Effector CD8-positive, alpha-beta T cell (primary cell): ENCODE data around the gene NPM1.
"Not testable (repeated sequence)": the region's sequence is repeated elsewhere in the genome, so short reads cannot be mapped to it uniquely, and the experiment has no call there.

ENCODE experiments used
- DNase-seq: peaks from one replicate; lab custom pipeline; 2025; lab: John Stamatoyannopoulos, UW

Gene NPM1

DNA sequence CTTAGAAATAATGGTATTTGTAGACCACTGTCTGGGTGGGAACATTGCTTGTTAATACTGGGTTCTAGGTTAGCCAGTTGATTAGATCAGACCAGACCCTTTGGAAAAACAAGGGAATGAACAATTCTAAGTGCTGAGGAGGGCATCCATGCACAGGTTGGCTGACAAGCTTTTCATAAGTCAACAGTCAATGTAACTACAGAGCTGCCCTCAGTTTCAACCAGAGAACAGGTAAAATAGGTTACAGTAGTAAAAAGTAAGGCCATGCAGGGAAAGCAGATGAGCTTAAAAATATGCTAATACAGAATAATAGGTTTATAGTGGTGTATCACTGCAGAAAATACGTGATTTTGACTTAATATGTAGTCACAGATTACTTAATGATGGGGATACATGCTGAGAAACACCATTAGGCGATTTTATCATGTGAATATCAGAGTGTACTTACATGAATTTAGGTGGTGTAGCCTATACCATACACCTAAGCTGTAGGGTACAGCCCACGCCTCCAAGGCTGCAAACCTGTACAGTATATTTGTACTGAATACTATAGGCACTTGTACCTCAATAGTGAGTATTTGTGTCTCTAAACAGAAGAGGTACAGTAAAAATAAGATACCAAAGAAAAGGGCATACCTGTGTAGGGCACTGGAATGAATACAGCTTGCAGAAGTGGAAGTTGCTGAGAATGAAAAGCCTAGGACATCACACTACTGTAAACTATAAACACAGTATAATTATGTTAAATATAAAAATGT lies 25.7 kb downstream of the NPM1 start:
- no peak for DNase-seq

DNA sequence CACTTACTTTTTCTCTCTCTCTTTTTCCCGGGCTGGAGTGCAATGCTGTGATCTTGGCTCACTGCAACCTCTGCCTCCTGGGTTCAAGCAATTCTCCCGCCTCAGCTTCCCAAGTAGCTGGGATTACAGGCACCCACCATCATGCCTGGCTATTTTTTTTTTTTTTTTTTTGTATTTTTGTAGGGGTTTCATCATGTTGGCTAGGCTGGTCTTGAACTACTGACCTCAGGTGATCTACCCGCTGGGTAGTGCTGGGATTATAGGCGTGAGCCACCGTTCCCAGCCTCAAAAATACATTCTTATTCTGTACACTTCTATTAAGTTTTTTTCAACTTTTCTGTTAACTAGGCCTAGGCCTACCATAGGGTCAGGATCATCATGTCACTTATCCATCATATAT lies 26.3 kb downstream of the NPM1 start:
- not testable (repeated sequence) for DNase-seq

DNA sequence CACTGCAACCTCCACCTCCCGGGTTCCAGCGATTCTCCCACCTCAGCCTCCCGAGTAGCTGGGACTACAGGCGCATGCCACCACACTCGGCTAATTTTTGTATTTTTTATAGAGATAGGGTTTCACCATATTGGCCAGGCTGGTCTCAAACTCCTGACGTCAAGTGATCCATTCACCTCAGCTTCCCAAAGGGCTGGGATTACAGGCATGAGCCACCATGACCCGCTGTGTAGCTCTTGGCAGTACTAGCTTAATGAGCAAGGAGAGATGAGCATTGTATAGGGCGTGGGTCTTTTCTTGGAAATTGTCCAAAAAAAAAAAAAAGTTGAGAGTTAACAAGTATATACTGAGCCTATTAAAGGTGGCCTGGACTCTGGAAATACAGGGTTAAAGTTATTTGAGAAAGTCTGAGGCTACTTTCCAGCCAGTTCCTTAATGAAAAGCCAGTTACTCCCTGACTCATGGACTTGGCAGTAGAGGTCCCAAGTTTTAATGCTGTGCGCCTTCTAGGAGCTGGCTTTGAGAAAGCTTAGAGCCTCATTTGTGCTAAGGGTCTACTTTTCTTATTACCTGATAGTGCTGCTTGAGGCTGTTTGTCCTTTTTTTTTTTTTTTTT lies 27.6 kb downstream of the NPM1 start:
- DNase-seq, result no peak

DNA sequence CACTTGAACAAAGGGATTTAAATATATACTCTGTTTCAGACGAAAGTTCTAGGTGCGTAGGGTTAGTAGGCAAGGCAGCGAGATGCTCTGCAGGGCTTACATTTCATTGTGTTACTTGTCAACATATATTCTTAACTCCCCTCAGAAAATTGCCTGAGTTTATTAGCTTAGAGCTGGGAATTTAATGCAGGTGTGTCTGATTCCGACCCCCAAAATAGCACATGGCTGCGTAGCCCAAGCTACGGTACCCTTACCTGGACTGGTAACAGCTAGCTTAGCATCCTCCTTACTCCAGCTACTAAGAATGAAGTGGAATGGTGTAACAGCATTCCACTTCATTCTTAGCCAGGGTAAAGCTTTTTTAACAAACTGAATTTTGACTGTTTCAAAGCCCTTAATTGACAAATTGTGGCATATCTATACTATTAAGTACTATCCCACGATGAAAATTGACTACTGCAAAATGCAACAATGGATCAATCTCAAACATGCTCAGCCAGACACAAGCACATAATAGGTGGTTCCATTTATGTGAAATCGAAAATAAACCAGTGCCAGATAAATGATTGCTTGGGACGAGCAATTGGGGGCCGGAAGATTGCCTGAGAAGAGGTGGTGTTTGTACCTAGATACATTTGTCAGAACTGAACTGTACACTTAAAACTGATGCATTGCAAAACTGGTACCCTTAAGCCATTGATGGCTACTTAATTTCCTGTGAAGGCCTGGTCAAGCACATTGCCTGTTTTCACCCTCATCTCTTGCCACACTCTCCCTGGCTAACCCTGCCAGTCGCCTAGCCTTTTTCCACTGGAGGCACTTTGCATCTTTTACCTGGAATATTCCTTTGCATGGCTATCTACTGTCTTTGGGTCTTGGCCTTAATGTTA lies 28.8 kb downstream of the NPM1 start:
- no peak for DNase-seq

DNA sequence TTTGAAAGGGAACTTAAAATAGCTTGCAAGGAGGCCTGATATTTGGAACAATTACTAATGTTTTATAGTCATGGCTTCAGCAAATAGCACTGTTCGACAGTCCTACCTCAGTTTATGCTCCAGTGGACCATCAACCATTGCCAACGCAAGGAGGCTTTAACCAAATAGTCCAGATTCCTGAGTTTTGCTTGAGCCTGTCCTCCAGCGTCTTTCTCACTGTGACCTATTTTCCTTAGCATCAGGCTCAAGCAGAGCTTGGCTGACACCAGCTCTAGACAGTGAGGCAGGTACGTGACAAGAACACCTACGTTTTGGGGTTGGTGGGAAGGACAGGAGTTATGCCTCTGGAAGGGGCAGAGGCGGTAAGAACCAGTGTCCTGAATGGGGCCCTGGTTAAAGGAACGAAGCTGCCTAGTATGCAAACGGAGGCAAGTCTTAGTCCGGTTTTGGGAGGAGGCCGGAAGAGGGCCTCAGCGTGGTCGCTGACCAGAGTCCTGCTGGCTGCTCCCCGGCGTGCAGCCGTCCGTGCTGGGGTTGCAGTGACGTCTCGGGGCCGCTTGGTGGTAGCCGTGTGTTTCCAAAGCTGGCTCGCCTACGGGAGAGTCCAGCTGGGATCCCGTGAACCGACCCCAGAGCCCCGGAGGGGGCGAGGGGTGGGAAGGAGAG lies 30.8 kb downstream of the NPM1 start:
- peak; percentile 10 for DNase-seq

DNA sequence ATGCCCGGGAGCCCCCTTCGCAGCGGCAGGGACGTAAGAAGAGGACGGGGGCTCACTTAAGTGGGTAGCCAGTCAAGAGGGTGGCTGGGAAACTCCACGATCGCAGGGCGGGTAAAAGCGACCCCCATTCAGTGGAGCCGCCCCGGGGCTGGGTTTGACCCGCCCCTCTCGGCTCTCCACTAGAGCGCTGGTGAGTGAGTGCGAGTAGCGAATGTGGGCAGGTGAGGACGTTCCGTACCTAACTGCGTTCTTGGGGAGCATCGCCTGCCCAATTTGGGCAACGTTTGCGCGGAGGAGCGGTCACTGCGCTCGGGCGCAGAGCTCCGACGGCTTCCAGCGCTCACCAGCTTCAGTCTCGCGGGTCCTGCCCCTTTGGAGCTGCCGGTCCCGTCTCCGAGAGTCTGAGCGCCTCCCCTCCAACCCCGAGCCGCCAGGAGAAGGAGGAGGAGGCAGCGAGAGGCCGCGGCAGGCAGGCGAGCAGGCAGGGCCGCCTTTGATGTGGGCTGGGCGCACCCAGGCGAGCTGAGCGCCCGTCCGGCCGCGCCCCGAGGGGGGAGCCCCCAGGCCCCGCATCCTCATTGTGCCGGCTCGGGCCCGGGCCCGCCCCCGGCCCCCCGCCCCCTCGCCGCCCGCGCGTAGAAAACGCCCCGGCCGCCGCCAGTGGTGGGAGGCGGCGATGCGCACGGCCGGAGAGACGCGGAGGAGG lies 31.5 kb downstream of the NPM1 start, which contains the start of gene FGF18:
FGF18 (plus strand) TSS at position 666 of the 706 bp plus-strand sequence. CDS start 553 bp downstream, outside the sequence.
- peak; percentile 15 for DNase-seq

DNA sequence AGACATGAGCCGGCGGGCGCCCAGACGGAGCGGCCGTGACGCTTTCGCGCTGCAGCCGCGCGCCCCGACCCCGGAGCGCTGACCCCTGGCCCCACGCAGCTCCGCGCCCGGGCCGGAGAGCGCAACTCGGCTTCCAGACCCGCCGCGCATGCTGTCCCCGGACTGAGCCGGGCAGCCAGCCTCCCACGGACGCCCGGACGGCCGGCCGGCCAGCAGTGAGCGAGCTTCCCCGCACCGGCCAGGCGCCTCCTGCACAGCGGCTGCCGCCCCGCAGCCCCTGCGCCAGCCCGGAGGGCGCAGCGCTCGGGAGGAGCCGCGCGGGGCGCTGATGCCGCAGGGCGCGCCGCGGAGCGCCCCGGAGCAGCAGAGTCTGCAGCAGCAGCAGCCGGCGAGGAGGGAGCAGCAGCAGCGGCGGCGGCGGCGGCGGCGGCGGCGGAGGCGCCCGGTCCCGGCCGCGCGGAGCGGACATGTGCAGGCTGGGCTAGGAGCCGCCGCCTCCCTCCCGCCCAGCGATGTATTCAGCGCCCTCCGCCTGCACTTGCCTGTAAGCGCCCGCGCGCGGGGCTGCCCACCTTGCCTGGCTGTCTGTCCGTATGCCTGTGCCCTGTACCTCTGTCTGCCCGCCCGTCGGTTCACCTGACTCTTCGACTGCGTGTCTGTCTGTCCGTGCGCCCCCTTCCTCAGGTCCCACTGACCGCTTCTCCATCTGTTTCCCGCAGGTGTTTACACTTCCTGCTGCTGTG lies 32.2 kb downstream of the NPM1 start:
- no peak for DNase-seq

DNA sequence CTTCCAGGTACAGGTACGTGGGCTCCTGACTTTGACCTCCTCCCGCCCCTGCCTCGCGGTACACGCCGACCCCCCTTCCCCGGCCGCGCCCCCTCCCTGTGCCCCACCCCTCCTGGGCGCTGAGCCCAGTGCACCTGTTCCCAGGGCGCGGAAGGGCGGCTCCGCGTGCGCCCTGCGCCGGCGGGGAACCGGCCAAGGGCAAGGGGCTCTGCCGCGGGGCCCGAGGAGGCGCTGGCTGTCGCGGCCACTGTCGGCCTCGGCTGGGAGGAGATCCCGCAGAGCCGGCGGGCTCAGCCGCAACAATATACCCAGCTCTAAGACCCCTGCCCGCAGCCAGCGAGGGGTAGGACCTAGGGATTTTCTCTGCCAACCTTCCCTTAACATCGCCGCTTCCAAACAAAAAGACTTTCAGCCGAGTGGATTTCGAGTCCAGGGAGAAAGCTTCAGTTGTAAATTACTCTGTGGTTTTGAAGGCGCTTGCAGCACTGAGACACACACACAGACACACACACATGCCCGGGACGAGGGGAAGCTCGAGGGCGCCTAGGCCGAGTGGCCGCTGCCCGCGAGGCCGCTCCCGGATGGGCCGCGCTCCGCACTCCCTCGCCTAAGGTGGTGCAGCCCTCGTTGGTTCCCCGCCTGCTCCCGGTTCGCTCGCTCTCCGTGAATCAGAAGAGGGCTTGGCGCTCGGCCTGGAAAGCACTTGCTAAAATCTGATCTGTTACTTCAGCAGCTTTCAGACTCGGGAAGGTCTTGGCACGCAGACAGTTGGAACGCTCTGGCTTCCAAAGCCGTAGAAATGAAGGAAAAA lies 33.0 kb downstream of the NPM1 start:
- no peak for DNase-seq

DNA sequence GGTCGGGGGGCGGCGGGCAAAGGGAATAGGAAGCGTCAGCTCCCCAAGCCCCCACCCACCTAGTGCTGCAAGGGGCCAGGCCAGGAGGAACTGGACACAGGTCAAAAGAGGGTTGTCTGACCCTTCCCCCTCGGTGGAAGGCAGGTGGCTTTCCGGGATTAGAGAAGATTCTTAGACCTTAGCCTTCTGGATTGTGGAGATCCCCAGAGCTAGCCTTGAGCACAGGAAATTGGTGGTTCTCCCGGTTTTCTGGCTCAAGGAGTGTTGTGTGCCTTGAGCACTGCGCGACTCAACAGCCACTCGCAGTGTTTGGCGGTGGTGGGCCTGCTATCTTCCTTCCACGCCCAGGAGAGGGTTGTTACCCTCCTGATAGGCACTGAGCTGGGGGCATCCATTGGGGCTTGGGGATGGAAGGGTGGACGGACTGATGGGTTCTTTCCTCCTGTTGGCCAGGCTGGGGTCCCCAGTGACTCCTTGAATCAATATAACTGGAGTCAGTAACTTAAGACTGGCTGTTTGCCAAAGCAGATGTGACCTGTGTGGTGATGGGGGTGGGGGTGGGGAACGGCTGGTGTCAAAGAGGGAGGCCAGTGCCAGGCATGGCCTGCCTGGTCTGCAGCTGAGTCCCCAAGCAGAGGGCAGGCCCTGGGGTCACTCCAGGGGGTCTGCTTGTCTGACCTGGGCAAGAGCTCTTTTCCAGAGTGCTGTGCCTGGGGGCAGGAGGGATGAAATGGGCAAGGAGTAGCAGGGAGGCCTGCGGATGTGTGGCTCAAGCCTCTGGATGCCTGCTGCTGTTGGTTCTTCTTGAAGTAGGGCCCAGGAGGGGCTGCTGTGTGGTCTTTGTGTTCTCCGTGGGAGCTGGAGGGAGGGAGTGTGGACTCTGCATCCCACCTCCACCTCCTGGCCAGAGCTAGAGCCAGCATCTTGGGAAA lies 33.9 kb downstream of the NPM1 start:
- DNase-seq, result no peak

DNA sequence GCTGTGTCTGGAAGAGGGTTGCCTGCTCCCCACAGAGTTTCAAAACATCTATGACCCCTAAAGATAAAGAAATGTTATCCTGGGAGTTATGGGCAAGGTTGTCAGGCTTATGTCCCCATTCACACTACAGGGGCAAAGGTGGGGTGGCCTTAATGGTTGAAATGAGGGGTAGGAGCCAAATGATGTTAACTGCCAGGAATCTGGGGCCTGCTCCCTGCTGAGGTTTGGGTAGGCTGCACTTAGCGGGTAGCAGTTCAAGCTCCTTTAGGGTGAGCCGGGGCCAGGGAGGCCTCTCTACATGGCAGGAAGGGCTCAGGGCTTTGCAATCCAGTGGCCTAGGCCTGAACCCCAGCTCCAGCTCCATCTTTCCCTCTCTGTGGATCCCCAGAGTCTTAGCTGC lies 34.8 kb downstream of the NPM1 start:
- DNase-seq, result no peak

DNA sequence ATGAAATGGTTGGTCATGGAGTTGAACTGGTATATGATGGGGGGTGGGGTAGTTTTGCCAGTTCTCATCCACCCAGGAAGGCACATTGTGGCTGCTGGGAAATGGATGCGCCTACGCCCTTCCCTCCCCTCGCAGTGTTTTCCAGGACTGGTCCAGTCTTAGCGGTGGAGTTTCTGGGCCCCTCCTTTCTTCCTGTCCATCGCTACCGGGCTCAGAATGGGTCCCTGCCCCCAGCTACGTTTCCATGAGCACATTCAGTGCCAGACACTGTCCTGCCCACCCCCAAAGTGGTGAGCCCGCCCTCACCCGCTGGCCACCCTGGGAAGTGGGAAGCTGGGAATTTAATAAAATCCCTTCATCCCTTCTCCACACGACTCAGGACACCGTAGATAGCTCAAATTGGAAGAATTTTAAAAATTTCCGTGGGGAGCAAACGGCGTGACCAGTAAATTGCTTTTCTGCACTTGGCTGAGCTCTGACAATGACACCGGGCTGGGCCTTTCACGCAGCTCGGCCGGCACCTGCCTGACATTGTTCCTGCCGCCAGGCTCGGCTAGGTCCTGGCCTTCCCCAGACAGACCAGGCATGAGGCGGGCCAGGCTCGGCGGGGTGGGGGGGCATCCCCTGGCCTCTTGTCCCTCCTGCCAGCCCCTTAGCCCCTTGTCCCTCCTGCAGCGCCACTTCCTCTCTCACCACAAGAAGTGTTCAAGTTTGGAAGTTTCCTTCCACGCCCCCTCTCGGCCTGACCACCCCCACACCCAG lies 35.4 kb downstream of the NPM1 start:
- no peak for DNase-seq

DNA sequence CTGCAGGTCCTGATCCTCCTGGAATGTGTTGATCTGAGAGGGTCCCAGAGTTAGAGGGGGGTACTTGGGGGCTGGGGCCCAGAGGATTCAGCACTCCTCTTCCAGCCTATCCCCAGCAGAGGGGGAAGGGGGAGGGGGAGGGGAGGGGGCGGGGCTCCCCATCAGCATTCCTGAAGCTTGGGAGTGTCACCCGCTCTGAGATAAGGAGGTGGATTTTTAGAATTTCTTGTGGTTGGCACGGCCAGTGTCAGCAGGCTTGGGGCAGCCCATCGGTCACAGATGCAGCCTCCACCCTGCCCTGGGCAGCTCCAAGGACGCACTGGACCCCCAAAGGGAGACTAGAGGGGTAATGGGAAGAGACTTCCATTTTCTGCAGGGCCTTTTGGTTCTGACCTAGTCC lies 37.1 kb downstream of the NPM1 start:
- DNase-seq, result no peak

DNA sequence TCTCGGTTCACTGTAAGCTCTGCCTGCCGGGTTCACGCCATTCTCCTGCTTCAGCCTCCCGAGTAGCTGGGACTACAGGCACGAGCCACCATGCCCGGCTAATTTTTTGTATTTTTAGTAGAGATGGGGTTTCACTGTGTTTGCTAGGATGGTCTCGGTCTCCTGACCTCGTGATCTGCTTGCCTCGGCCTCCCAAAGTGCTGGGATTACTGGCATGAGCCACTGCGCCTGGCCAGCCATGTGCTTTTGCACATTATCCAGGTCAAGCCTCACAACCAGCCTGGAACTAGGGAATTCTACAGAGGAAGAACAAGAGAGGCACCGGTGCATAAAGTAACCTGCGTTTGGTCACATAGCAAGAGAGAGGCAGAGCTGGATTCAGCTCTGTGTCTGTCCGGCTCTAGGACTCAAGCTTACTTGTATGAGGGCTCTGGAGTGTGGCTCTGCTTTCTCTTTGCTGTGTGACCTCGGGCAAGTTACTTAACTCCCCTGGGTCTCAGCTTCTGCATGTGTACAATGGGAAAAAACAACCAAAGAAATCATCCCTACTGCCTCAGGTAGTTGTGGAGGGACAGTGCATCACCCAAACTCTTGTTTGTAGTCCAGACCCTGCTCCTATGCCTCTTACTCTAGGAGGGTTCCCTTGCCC lies 38.1 kb downstream of the NPM1 start:
- no peak for DNase-seq

DNA sequence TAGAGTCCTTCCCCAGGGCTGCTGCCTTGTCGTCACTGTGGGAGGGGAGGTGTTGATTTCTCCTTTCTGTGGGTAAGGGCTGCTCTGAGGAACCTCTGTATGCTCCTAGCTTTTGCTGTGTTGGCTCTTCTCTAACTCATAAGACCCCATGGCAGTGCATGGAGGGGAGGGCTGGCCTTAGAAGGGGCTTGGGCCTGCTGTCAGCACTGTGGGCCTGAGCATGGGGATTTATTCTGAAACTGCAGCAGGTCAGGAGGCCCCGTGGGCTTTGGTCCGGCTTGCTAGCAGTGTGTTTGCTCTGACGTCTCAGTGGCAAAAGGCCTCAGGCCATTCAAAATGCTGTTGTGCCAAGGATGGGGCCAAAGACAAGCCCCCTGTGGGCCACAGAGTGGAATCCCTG lies 38.6 kb downstream of the NPM1 start:
- DNase-seq, result no peak

DNA sequence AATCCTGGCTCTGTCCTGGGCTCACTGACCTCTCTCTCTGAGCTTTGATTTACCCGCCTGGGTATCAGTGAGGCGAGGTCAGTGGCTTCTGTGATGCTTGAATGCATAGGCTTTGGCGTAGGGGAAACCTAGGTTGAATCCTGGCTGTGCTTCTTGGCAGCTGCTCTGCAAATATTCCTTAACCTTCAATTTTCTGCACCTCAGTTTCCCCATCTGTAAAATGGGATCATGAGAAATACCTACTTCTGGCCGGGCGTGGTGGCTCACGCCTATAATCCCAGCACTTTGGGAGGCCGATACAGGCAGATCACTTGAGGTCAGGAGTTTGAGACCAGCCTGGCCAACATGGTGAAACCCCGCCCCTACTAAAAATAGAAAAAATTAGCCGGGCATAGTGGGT lies 39.0 kb downstream of the NPM1 start:
- no peak for DNase-seq

DNA sequence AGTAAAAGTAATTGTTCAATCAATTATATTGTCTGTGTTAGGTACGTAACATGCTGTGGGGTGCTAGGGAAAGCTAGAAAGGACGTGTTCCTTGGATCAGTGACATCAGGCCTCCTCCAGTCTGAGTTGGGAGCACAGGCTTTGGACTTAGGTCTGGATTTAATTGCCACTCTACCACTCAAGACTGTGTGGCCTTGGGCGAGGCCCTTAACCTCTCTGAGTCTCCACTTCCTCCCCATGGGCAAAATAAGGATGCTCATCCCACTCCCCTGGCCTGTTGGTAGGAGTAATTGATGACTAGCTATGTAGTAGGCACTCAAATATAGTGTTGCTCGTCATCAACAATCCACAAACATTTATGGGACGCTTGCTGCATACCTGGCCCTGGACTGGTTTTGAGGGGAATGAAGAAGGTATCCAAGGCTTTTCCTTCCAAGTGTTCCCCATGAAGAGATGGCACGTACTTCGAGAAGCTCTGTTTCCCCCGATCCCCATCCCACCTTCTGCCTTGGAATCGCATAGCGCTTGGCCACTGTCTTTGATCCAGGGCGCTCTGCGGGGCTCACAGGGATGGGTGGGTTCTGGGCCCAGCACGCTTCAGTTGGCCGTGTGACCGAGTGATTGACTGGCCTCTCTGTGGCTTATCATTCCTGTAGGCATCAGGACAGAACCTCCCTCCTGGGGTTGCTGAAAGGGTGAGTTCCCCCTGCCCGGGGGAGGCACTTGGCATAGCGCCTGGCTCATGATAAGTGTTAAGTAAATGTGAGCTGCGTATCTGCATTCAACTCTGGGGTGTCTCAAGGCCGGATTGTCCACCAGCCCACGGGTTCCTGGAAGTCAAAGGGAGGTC lies 39.9 kb downstream of the NPM1 start:
- no peak for DNase-seq
